ENCODE data around the gene FDXR. TPM values are rescaled to one million over a fixed set of nuclear protein-coding genes. Genes with fewer than 3 reads are reported as not detected.

The FDXR gene
- total and polyA plus RNA-seq, 9 of the 15 experiments (the other 6 are each of a cell fraction or from before 2014, with no cell fraction given): 0.89 to 70.7 (median 30.9) TPM

DNA sequence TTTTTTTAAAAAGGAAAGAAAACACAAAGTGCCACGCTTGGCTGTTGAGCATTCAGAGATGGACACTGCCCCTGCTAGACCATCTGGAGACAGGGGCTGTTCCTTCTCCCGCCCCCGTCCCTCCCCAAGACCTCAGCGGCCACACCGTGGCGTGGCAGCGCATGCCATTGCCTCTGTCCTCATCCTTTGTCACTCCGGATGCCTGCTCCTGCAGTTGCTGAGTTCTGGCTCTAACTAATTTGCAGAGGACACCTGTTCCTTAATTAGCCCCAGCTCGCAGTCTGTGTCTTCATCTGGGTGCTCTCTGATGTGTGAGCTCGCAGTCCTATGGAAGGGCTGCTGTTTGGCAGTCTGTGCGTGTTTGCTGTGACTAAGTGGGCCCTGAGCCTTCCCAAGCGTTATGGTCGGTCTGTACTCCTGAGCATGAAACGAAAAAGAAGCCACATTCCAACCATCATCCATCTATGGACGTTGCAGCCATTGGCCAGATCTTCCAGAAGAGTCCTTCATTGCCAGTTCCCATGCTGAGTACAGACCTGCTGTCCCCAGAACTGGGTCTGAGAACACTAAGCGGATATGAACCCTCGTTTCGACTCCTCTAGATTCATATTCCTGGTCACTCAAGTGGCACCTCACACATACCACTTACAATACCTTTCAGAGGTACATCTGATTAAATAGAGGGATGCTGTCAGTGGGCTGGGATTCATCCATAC, 55.7 kb downstream of the FDXR start:
- TF ChIP-seq CBFA2T2 (conservative IDR thresholded peaks at IDR 0.05) (no peak), ZNF24 (IDR thresholded peaks at IDR 0.05) (no peak), ZNF239 (CRISPR knock-in tag; IDR thresholded peaks at IDR 0.05) (no peak)
- TF ChIP-seq, protein P1, sequence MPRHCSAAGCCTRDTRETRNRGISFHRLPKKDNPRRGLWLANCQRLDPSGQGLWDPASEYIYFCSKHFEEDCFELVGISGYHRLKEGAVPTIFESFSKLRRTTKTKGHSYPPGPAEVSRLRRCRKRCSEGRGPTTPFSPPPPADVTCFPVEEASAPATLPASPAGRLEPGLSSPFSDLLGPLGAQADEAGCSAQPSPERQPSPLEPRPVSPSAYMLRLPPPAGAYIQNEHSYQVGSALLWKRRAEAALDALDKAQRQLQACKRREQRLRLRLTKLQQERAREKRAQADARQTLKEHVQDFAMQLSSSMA (CRISPR knock-in tag; IDR thresholded peaks at IDR 0.05): no peak
- TF ChIP-seq, protein P2, sequence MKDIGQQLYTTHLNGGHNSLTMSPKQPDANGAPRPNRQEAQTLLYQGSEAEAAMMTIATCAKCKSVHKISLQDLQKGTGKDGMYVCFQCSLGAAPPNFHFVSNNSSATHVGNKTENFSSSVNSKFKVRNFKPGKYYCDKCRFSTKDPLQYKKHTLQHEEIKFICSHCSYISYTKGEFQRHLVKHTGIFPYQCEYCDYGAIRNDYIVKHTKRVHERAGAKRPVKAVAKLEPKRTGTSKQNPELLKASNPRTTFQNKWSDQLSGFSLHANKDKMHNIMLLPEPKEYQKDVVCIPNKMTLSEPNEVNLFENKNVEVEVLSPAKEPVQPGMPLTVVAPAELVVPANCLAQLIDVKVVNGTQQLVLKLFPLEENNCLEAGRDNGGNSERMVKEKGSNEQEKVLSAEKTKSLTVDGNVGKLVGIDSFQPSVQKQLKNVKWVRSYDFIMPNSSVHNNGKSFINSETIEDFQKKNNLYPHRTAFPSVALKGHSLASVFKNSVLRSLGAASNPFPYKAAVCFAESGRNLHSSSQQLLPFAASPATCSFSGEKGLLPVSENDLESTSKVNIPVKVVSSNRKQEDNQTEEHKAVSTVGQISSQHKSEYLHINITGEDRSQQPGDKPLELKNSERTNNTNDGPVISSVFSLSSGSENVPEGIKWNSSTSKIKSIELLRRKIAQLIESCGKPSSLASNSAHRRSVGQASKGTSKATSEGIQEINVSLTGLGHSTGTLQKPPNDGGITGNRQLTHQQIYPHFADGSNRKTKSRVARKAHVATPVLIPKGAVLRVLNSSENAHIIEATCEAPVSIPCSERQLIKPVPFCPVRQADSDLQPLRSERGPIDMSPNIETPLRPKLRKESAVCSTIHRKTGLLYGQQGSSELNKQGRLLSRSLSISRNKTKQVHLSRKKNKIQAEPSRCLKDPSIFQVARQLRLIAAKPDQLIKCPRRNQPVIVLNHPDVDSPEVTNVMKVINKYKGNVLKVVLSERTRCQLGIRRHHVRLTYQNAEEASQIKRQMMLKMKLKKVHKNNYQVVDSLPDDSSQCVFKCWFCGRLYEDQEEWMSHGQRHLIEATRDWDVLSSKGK (CRISPR knock-in tag; IDR thresholded peaks at IDR 0.05): no peak
- in situ Hi-C loops (cut with MboI) (no loop called here), intact Hi-C loops (cut with micrococcal nuclease) (no loop called here)
- ATAC-seq (no peak), FAIRE-seq (no peak), DNase-seq (ENCODE audit: extremely low read depth in 1 of 4, low spot score in 3 of 4) (no peak)
- WGBS (ENCODE audit: insufficient coverage, low coverage, missing lambda C conversion rate): 74% methylated on average over 15 of the region's 18 CpGs
- no peak overlapping the region for H2AFZ ChIP-seq (ENCODE audit: low read depth, low read length)
- no peaks in the 10 kb centered on the region for H3K9me3 ChIP-seq (replicated peaks; ENCODE audit: control insufficient read depth, insufficient read depth, low read depth, low read length)
- ChIA-PET CTCF (ENCODE audit: low intra/inter-chr PET ratio) (no interaction called here), POLR2A (interaction anchor here (0.5 to 1.1 kb wide), 2 partner anchors 41 to 45 kb away, joined by 3 read pairs; no protein-coding TSS in a partner anchor)
- H4K20me1 ChIP-seq (replicated peaks; ENCODE audit: control insufficient read depth, insufficient read depth, low read length): peaks cover 7% of the 10 kb centered on the region; the same call in 1 of the 2 replicates
- no peak overlapping the region for H3K27ac ChIP-seq (ENCODE audit: extremely low read depth, low read depth, low read length)
- no peaks in the 10 kb centered on the region for H3K27me3 ChIP-seq (ENCODE audit: control insufficient read depth in 2 of 2, insufficient read depth in 2 of 2, low read length in 2 of 2)
- no peak overlapping the region; a peak in 1 of 4 replicates for H3K9ac ChIP-seq (ENCODE audit: insufficient read depth in 1 of 2, low read depth in 2 of 2, low read length in 2 of 2)
- H3K36me3 ChIP-seq (ENCODE audit: control insufficient read depth, insufficient read depth, low read length): no peaks in the 10 kb centered on the region
- no TSS peak for BruUV-seq (replicated peaks)
- H3K4me3 ChIP-seq: no peak overlapping the region
- peaks cover 0 to 3% of the 10 kb centered on the region in 2 experiments; a peak in 1 of 5 replicates for H3K4me1 ChIP-seq (replicated peaks in 1 of 2; ENCODE audit: control insufficient read depth in 2 of 2, insufficient read depth in 2 of 2, low read length in 2 of 2)
- no peak overlapping the region for H3K4me2 ChIP-seq (ENCODE audit: insufficient read depth, low read length)
- H3K79me2 ChIP-seq (ENCODE audit: control insufficient read depth, insufficient read depth, low read length): no peaks in the 10 kb centered on the region
- H3K9me1 ChIP-seq (ENCODE audit: control insufficient read depth, insufficient read depth, low read length): peaks cover 2% of the 10 kb centered on the region
